ENCODE measurements around the gene BACE2.

The BACE2 gene

GRCh38 chr21:41148798-41149197, 19.2 kb upstream of the BACE2 start:
- no peak for DNase-seq (ENCODE audit: low read depth in 2 of 2)

GRCh38 chr21:41149199-41149598, 18.8 kb upstream of the BACE2 start:
- no peak for DNase-seq (ENCODE audit: low read depth in 2 of 2)

GRCh38 chr21:41152147-41152546, 15.8 kb upstream of the BACE2 start:
- DNase-seq (ENCODE audit: low read depth in 2 of 2), result no peak

DNA sequence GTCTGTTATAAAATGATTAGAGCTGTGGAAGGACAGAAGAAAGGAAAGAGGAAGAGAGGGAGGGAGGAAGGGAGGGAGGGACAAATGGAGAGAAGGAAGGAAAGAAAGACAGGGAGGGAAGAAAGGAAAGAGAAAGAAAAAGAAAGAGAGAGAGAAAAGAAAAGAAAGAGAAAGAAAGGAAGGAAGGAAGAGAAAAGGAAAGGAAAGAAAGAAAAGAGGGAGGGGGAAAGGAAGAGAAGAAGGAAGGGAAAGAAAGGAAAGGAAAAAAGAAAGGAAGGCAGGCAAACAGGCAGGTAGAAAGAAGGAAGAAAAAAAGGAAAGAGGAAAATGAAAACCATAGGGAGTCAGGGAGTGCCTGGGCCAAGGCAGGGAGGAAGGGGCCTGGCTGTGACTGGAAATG, 14.5 kb upstream of the BACE2 start:
- no peak for DNase-seq (ENCODE audit: low read depth in 2 of 2)

DNA sequence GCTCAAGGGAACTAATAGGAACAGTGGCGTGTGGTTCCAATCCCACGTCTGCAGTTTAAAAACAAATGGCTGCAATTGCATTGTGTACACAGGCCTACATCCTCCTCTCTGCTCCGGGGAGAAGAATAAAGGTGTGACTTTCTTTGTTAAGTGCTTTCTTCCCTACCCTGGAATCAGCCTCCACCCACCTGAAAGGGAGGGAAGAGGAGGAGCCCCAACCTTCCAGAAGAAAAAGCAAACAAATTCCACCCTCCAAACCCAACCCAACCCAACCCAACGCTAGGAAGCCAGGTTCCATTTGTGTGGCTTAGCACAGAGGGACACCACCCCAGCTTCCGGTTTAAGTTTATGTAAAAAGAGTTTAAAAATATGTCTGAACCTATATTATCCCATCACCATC, 11.8 kb upstream of the BACE2 start:
- no peak for DNase-seq (ENCODE audit: low read depth in 2 of 2)

GRCh38 chr21:41158026-41158425, 9.9 kb upstream of the BACE2 start:
- DNase-seq (ENCODE audit: low read depth in 2 of 2), result no peak

- no peak for DNase-seq (ENCODE audit: low read depth in 2 of 2)
Measured at GRCh38 chr21:41160036-41160435, 7.9 kb upstream of the BACE2 start.

DNA sequence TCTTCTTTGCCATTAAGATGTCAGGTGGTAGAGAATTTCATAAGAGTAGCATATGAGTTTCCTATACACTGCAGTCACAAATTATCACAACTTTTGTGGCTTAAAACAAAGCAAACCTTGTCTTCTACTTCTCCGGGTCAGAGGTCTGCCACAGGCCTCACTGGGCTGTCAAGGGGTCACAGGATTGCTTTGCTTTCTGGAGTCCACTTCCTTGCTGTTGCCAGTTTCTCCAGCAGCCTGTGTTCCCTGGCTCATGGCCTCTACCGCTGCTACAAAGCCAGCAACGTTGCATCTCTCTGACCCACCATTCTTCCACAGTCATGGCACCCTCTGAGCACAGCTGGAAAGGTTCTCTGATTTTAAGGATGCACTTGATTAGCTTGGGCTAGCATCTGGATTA, 6.5 kb upstream of the BACE2 start:
- DNase-seq (ENCODE audit: low read depth in 2 of 2), result no peak

DNA sequence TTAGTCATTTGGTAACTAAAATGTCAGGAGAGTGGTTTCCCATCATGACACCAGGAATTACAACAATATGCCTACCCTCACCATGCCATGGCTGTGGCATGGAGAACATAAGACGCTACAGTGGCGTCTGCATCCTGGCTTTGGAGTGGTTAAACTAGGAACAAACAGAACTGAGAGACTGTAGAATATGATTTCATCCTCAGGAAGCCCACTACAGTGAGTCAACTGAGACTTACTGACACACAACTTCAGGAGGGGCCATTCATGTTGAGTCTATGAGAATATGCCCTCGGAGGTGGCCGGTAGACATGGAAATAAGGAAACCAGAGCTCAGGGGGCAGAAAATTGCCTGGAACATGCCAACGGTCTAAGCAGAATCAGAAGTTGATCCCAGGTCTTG, 5.9 kb upstream of the BACE2 start:
- no peak for DNase-seq (ENCODE audit: low read depth in 2 of 2)

DNA sequence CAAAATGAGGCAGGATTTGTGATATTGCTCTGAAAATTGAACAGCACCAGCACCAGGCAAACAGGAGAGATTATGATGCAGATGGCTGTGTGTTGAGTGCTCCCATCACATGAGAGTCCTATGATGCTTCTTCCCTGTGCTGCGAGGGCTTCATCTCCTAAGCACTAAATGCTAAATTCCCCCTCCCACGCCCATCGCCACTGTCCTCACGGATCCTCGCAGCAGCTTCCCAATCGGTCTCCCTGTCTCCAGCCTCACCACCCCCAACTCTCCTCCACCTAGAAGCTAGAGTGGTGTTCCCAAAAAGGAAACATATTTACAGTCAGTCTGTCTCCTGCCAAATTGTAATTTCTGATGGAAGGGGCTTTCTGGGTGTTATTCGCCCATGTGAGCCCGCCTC, 4.9 kb upstream of the BACE2 start:
- no peak for DNase-seq (ENCODE audit: low read depth in 2 of 2)

- DNase-seq (ENCODE audit: low read depth in 2 of 2), result no peak
Measured at GRCh38 chr21:41164052-41164451, 3.9 kb upstream of the BACE2 start.

DNA sequence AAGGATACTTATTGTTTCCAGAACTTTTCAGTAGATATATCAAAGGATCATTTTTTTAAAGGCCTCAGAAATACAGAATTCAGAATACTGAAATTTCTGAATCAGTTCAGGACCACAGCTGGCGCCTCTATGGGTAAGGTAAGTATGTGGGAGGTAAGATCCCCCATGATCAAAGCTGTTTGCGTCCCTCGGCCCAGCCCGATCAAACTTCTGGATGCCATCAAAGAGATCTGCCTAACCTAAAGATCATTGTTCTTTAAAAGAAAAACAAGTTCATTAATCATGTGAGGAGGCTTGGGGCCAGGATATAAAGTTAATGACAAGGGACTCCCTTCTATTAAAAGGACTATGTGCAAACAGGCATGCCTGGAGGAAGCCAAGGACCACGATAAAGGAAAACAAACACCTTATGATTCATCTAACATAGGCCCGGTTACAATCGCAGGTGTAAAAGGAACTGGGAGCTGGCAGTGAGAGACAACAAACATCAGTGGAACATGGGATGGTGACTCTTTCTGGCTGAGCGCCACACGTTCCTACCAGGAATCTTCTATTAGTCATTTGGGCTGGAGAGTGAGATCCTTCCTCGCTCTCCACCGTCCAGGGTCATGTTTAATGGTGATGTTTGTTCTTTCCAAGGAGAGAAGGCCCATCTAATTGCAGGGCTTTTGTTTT, 2.8 kb upstream of the BACE2 start:
- no peak for DNase-seq (ENCODE audit: low read depth in 2 of 2)

- DNase-seq (ENCODE audit: low read depth in 2 of 2), result no peak
Measured at GRCh38 chr21:41166884-41167283, 1.1 kb upstream of the BACE2 start.

DNA sequence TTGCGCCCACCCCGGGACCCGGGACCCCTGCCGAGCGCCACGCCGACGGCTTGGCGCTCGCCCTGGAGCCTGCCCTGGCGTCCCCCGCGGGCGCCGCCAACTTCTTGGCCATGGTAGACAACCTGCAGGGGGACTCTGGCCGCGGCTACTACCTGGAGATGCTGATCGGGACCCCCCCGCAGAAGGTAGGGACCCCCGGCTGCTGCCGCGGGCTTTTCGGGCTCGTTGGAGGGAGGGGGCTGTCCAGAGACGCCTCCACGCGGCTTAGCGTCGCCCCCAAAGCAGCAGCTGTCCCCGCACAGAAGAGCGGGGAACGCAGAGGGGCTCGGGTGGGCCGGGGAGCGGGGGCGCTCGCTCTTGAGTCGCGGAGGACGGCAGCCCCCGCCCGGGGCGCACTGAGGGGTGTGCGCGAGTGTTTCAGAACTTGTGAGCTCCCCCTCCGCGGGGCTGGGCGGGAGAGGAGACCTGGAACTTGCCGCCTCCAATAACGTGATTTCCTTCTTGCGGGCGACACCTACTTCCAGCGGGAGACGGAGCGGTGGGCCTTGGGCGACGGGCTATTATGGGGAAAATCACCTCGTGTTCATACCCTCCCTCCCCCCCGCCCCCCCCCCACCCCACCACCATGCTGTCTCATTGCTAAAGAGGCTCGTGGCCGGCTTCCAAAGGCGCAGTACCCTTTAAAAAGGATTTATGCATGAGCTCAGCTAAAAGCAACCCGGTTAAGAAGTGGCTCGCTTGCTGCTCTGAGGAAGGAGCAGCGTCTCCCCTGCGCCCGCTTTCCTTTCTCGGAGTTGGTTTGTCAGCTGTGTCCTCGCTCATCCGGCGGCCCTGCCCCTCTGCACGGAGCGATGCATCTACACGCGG, 664 bp downstream of the BACE2 start:
- DNase-seq (ENCODE audit: low read depth in 2 of 2), result no peak

DNA sequence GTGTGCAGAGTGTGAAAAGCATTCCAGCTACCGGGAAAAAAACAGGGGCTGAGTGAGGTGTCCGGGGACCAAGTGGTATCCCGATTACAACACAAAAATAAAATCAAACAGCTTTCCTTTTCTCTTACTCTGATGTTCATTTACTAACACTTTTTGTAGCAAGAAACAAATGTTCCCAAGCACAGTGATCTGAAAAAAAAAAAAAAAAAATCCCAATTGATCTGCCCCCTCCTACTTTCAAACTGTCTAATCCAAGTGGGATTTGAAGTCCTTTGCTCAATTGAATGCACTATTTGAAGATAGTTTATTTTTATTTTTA, 1.3 kb downstream of the BACE2 start:
- no peak for DNase-seq (ENCODE audit: low read depth in 2 of 2)

DNA sequence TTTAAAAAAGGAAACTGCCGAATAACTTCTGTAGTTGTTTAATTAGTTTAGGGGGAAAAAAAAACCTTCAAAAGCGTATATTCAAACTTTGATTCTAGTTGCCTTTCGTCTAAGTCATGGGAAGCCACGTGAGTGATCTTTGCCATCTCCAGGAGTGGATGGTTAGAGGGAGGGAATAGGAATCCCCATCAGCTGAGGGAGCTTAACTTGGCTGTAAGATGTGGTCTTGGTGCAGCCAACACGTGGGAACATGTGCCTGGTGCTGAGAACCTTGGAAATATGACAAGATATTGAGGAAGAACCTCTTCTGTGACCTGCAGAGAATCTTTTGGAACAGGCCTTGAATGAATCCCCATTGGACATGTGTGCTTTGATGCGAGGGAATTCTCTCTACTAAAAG, 1.7 kb downstream of the BACE2 start:
- no peak for DNase-seq (ENCODE audit: low read depth in 2 of 2)

GRCh38 chr21:41170442-41170841, 2.5 kb downstream of the BACE2 start:
- DNase-seq (ENCODE audit: low read depth in 2 of 2), result no peak

DNA sequence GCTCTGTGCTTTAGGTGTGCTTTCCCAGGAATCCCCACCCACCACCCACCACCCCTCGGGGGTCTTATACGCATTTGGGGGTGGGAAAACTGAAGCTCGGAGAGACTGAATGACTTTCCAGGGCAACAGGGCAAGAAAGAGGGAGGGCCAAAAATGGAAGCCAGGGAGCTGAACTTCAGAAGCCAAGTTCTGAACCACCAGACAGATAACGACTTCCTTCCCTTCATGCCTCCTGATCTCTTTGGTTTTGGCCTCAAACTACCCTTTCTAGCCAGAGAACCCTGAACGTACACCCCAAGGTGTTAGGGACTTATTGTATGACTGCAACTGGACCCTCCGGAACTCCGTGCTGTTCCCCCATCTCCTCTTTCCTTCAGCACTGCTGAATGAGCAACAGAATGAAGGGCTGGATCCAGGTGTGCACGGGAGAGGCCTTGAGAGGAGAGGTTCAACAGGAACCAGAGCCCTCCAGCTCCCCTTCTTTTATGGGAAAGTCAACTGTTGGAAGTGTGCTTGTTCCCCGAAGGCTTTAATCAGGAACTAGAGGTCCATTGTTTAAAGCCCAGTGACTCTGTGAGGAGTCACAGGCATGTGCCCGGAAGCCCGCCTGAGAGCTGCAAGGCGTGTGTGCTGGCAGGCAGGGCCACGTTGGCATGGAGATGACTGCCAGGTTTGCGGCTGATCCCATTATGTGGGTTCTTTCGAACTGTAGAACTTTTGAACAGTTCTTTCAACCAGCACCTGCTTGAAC, 3.1 kb downstream of the BACE2 start:
- DNase-seq (ENCODE audit: low read depth in 2 of 2), result no peak

- DNase-seq (ENCODE audit: low read depth in 2 of 2), result no peak
Measured at GRCh38 chr21:41175080-41175479, 7.1 kb downstream of the BACE2 start.

- no peak for DNase-seq (ENCODE audit: low read depth in 2 of 2)
Measured at GRCh38 chr21:41176846-41177245, 8.9 kb downstream of the BACE2 start.

- no peak for DNase-seq (ENCODE audit: low read depth in 2 of 2)
Measured at GRCh38 chr21:41180752-41181151, 12.8 kb downstream of the BACE2 start.

DNA sequence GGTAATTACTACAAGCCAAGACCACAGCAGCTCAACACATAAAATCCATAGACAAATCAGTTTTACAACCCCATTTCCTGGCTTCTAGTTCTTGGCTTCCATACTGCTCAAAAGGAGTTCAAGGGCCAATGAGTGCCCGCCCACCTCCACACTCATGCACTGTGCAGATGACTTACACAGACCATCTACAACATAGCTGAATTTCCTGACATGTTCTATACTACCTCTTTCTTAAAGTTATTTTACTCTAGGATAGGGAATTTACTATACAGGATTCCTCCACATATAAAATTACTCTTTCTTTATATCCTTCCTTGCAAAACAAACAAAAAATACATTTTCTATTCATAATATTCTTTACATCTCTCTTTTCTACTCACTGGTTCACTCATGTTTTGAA, 14.6 kb downstream of the BACE2 start:
- no peak for DNase-seq (ENCODE audit: low read depth in 2 of 2)

DNA sequence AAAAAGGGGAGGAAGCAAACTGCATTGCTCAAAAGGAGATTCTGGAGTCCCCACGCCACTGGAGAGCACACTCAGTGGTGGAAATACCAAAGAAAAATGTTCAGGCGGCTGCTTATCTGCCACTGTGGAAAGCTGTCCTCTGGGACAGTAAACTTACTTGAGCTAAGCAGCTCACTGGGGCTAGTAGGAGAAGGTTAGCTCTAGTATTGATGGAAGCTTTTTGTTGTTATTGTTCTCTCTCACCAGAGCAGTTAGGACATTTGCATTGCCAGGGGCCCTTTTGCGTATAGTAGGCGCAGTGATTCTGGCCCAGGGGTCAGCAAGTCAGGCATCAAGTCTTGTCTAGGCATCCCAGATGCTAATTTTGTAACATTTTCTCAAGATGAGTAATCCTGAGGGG, 15.6 kb downstream of the BACE2 start:
- no peak for DNase-seq (ENCODE audit: low read depth in 2 of 2)

Data from stimulated activated CD8-positive, alpha-beta memory T cell treated with anti-CD3 and anti-CD28 coated beads, Interleukin-15, amount 100 ng/mL, for 4 hours (primary cell).